Ishikawa (cell line): Measurements from ENCODE around the gene NPTN.

Experiments used
- CEBPB ChIP-seq: IDR thresholded peaks from 2 replicates; pipeline ENCODE4 v1.6.1; 2012
- CREB1 ChIP-seq: IDR thresholded peaks from 2 replicates; pipeline ENCODE4 v1.6.1; 2012; ENCODE audit warnings: low read depth
- EGR1 ChIP-seq: IDR thresholded peaks from 2 replicates; pipeline ENCODE4 v1.6.1; 2012
- EP300 ChIP-seq: IDR thresholded peaks from 2 replicates; pipeline ENCODE4 v1.6.1; 2012; ENCODE audit warnings: borderline replicate concordance
- FOXM1 ChIP-seq: IDR thresholded peaks from 2 replicates; pipeline ENCODE4 v1.6.1; 2012; ENCODE audit warnings: low read depth, borderline replicate concordance
- MAX ChIP-seq: IDR thresholded peaks from 2 replicates; pipeline ENCODE4 v1.6.1; 2012
- NFIC ChIP-seq: IDR thresholded peaks from 2 replicates; pipeline ENCODE4 v1.6.1; 2012
- RAD21 ChIP-seq: IDR thresholded peaks from 2 replicates; pipeline ENCODE4 v1.6.1; 2012; ENCODE audit warnings: low read depth
- REST ChIP-seq: IDR thresholded peaks from 2 replicates; pipeline ENCODE4 v1.6.1; 2012; ENCODE audit warnings: low read depth, mild to moderate bottlenecking
- TAF1 ChIP-seq: IDR thresholded peaks from 2 replicates; pipeline ENCODE4 v1.6.1; 2012; ENCODE audit warnings: low read depth, mild to moderate bottlenecking
- TCF12 ChIP-seq: IDR thresholded peaks from 2 replicates; pipeline ENCODE4 v1.6.1; 2012; ENCODE audit warnings: low read depth
- TEAD4 ChIP-seq: IDR thresholded peaks from 2 replicates; pipeline ENCODE4 v1.6.1; 2012
- USF1 ChIP-seq: IDR thresholded peaks from 2 replicates; pipeline ENCODE4 v1.6.1; 2012
- YY1 ChIP-seq: IDR thresholded peaks from 2 replicates; pipeline ENCODE4 v1.6.1; 2012; ENCODE audit warnings: low read depth
- ZBTB7A ChIP-seq: IDR thresholded peaks from 2 replicates; pipeline ENCODE4 v1.6.1; 2012; ENCODE audit warnings: low read depth

The NPTN gene

GRCh38 chr15:73600413-73601335 is 32.5 kb downstream of the NPTN start:
- TF ChIP-seq MAX (no peak), REST (no peak), TAF1 (no peak), CREB1 (no peak), USF1 (no peak), YY1 (no peak)

GRCh38 chr15:73599934-73600333 is 33.3 kb downstream of the NPTN start:
- TF ChIP-seq REST (no peak), YY1 (no peak), MAX (no peak), TEAD4 (no peak), CEBPB (no peak), TCF12 (no peak)

- TF ChIP-seq YY1 (no peak), USF1 (no peak), NFIC (no peak)
Measured at GRCh38 chr15:73598530-73599160, 34.5 kb downstream of the NPTN start.

GRCh38 chr15:73597036-73597638 is 36.1 kb downstream of the NPTN start:
- TF ChIP-seq MAX: no peak
- TF ChIP-seq USF1: no peak
- no peak for TF ChIP-seq EP300
- TF ChIP-seq CEBPB: no peak
- no peak for TF ChIP-seq FOXM1
- TF ChIP-seq TCF12: no peak
- TF ChIP-seq YY1: no peak
- TF ChIP-seq RAD21: no peak
- TF ChIP-seq TEAD4: no peak
- no peak for TF ChIP-seq NFIC
- no peak for TF ChIP-seq ZBTB7A
- TF ChIP-seq TAF1: no peak

GRCh38 chr15:73596174-73596573 is 37.0 kb downstream of the NPTN start:
- TF ChIP-seq NFIC (no peak), TCF12 (no peak), TAF1 (no peak), FOXM1 (no peak), ZBTB7A (no peak), CEBPB (no peak), USF1 (no peak), RAD21 (no peak), TEAD4 (no peak), CREB1 (no peak), EP300 (no peak), YY1 (no peak), MAX (no peak), EGR1 (no peak)
